K562 (cell line): ENCODE measurements around the gene TEDC1. TPM values are rescaled to one million over a fixed set of nuclear protein-coding genes. Genes with fewer than 3 reads are reported as not detected.

Experiments used
- BHLHE40 ChIP-seq: IDR thresholded peaks from 2 replicates; pipeline ENCODE4 v1.6.1; 2011; ENCODE audit warnings: low read length, improper control_type of control experiment
- CBFA2T2 ChIP-seq: fragments of 450-650 bp; conservative IDR thresholded peaks from 2 replicates; pipeline ENCODE4 v1.6.1; 2017; ENCODE audit warnings: mild to moderate bottlenecking
- CCNT2 ChIP-seq: IDR thresholded peaks from 2 replicates; pipeline ENCODE4 v1.6.1; 2011; ENCODE audit warnings: borderline replicate concordance, low read depth, mild to moderate bottlenecking, moderate library complexity, mixed read lengths, low read length; ENCODE audit not compliant: insufficient read length; ENCODE audit errors: extremely low read depth
- ELF1 ChIP-seq: fragments of 200-800 bp; sonication (Bioruptor generic); IDR thresholded peaks from 2 replicates; pipeline ENCODE4 v1.6.1; 2016; ENCODE audit warnings: missing genetic modification characterization, missing compliant biosample characterization
- EWSR1 ChIP-seq: fragments of 450-650 bp; IDR thresholded peaks from 2 replicates; pipeline ENCODE4 v1.6.1; 2018; ENCODE audit warnings: borderline replicate concordance, mild to moderate bottlenecking, low read depth, moderate library complexity; ENCODE audit not compliant: partially characterized antibody
- FOXJ2 ChIP-seq: fragments of 200-800 bp; sonication (Bioruptor generic); IDR thresholded peaks from 2 replicates; pipeline ENCODE4 v1.6.1; 2016; ENCODE audit warnings: missing genetic modification characterization, missing compliant biosample characterization
- FOXK2 ChIP-seq, 2 experiments: fragments of 450-650 bp; IDR thresholded peaks in 1 of 2; conservative IDR thresholded peaks in 1 of 2; 2 replicates each; pipeline ENCODE4 v1.6.1; 2016; ENCODE audit warnings: low read depth in 2 of 2, mild to moderate bottlenecking in 1 of 2
- GATAD2A ChIP-seq: fragments of 450-650 bp; IDR thresholded peaks from 2 replicates; pipeline ENCODE4 v1.6.1; 2017
- NEUROD1 ChIP-seq: fragments of 150-350 bp; IDR thresholded peaks from 2 replicates; pipeline ENCODE4 v1.6.1; 2014; ENCODE audit warnings: borderline replicate concordance, low read length, low read depth; ENCODE audit not compliant: partially characterized antibody
- PRDM10 ChIP-seq: fragments of 450-650 bp; IDR thresholded peaks from 2 replicates; pipeline ENCODE4 v1.6.1; 2018; ENCODE audit not compliant: partially characterized antibody
- RB1 ChIP-seq: fragments of 450-650 bp; IDR thresholded peaks from 2 replicates; pipeline ENCODE4 v1.6.1; 2017; ENCODE audit warnings: low read depth, mild to moderate bottlenecking
- RFX1 ChIP-seq: fragments of 450-650 bp; IDR thresholded peaks from 2 replicates; pipeline ENCODE4 v1.6.1; 2016; ENCODE audit warnings: mild to moderate bottlenecking, moderate library complexity
- ZBTB7A ChIP-seq: IDR thresholded peaks from 2 replicates; pipeline ENCODE4 v1.6.1; 2011; ENCODE audit warnings: low read depth, mild to moderate bottlenecking, low read length, moderate library complexity, borderline replicate concordance; ENCODE audit not compliant: control insufficient read depth
- ZNF124 ChIP-seq: sonication (generic); formaldehyde crosslinking; IDR thresholded peaks from 2 replicates; pipeline ENCODE4 v1.8.1; 2022; ENCODE audit warnings: missing genetic modification reagents
- polyA plus RNA-seq, 8 experiments: library from polyadenylated mRNA; depleted of rRNA in 4 of 8; stranded (reverse) in 5 of 8; unstranded in 3 of 8; fragments of >200 nt; fragmentation: Nextera tagmentation in 2 of 8; fragmentation: Illumina TruSeq in 1 of 8; extraction: Ambion mirVana in 2 of 8; extraction: Trizol in 1 of 8; gene quantifications; 2 replicates each; pipeline versions ENCODE4 v1.2.1 to v1.2.3, GENCODE V29; 2011 to 2014; ENCODE audit warnings: inconsistent platforms in 1 of 8, missing spikeins in 1 of 8
- total RNA-seq, 7 experiments: library from RNA; depleted of rRNA in 6 of 7; stranded (reverse); fragments of >200 nt in 6 of 7; fragmentation: Illumina TruSeq in 2 of 7; extraction: Trizol in 2 of 7; gene quantifications; 2 replicates each; pipeline versions ENCODE4 v1.2.1 to v1.2.3, GENCODE V29; 2011 to 2021; ENCODE audit warnings: low replicate concordance in 1 of 7
- TF ChIP-seq, protein P1 (sequence below), 3 experiments: fragments of 200-800 bp in 1 of 3; fragments of 250-450 bp in 1 of 3; fragments of 450-650 bp in 1 of 3; sonication (Bioruptor Pico) in 1 of 3; sonication (Bioruptor generic) in 1 of 3; formaldehyde crosslinking in 1 of 3; IDR thresholded peaks; 2 replicates each; pipeline versions ENCODE4 v1.6.1 to v1.8.0; 2016 to 2022; ENCODE audit warnings: mild to moderate bottlenecking in 2 of 3, missing genetic modification characterization in 2 of 3, missing compliant biosample characterization in 1 of 3, moderate library complexity in 1 of 3
- TF ChIP-seq, protein P2 (sequence below): fragments of 200-800 bp; sonication (Bioruptor generic); IDR thresholded peaks from 2 replicates; pipeline ENCODE4 v1.6.1; 2017; ENCODE audit warnings: missing genetic modification characterization, missing compliant biosample characterization

TEDC1 gene
- total and polyA plus RNA-seq, 9 of the 15 experiments (the other 6 are each of a cell fraction or from before 2014, with no cell fraction given) = 0.21 to 28.3 (median 5.9) TPM

GRCh38 chr14:105481886-105482457 lies 9.1 kb upstream of the TEDC1 start (continued):
- TF ChIP-seq ZNF124 (CRISPR knock-in tag) (no peak), BHLHE40 (0 out of 2 replicates have a peak, but pooled peaks have one; percentile 5), FOXJ2 (tag) (peak; percentile 100), CCNT2 (peak; percentile 18), FOXK2 (conservative IDR thresholded peaks at IDR 0.05 in 1 of 2, IDR thresholded peaks at IDR 0.05 in 1 of 2; ENCODE audit: low read depth in 2 of 2) (peak in 1 of 2 experiments; percentile 55; a peak in 2 of 4 replicates), EWSR1 (no peak), RB1 (no peak), NEUROD1 (peak; percentile 82), CBFA2T2 (no peak), ELF1 (tag) (no peak), PRDM10 (peak; percentile 53), RFX1 (peak; percentile 95), GATAD2A (no peak), ZBTB7A (peak; percentile 83; the same call in 1 of the 2 replicates)
- TF ChIP-seq, protein P1, sequence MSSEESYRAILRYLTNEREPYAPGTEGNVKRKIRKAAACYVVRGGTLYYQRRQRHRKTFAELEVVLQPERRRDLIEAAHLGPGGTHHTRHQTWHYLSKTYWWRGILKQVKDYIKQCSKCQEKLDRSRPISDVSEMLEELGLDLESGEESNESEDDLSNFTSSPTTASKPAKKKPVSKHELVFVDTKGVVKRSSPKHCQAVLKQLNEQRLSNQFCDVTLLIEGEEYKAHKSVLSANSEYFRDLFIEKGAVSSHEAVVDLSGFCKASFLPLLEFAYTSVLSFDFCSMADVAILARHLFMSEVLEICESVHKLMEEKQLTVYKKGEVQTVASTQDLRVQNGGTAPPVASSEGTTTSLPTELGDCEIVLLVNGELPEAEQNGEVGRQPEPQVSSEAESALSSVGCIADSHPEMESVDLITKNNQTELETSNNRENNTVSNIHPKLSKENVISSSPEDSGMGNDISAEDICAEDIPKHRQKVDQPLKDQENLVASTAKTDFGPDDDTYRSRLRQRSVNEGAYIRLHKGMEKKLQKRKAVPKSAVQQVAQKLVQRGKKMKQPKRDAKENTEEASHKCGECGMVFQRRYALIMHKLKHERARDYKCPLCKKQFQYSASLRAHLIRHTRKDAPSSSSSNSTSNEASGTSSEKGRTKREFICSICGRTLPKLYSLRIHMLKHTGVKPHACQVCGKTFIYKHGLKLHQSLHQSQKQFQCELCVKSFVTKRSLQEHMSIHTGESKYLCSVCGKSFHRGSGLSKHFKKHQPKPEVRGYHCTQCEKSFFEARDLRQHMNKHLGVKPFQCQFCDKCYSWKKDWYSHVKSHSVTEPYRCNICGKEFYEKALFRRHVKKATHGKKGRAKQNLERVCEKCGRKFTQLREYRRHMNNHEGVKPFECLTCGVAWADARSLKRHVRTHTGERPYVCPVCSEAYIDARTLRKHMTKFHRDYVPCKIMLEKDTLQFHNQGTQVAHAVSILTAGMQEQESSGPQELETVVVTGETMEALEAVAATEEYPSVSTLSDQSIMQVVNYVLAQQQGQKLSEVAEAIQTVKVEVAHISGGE (CRISPR knock-in tag; IDR thresholded peaks at IDR 0.05) = peak in 1 of 3 experiments; percentile 30; a peak in 1 of 6 replicates
- TF ChIP-seq, protein P2, sequence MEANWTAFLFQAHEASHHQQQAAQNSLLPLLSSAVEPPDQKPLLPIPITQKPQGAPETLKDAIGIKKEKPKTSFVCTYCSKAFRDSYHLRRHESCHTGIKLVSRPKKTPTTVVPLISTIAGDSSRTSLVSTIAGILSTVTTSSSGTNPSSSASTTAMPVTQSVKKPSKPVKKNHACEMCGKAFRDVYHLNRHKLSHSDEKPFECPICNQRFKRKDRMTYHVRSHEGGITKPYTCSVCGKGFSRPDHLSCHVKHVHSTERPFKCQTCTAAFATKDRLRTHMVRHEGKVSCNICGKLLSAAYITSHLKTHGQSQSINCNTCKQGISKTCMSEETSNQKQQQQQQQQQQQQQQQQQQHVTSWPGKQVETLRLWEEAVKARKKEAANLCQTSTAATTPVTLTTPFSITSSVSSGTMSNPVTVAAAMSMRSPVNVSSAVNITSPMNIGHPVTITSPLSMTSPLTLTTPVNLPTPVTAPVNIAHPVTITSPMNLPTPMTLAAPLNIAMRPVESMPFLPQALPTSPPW (CRISPR knock-in tag) = peak; percentile 42
